ENCODE measurements around the gene ZBTB7B. TPM values are rescaled to one million over a fixed set of nuclear protein-coding genes. Genes with fewer than 3 reads are reported as not detected.

The ZBTB7B gene
- total RNA-seq, 1 experiment from 2014 or later, result 18.9 TPM

DNA sequence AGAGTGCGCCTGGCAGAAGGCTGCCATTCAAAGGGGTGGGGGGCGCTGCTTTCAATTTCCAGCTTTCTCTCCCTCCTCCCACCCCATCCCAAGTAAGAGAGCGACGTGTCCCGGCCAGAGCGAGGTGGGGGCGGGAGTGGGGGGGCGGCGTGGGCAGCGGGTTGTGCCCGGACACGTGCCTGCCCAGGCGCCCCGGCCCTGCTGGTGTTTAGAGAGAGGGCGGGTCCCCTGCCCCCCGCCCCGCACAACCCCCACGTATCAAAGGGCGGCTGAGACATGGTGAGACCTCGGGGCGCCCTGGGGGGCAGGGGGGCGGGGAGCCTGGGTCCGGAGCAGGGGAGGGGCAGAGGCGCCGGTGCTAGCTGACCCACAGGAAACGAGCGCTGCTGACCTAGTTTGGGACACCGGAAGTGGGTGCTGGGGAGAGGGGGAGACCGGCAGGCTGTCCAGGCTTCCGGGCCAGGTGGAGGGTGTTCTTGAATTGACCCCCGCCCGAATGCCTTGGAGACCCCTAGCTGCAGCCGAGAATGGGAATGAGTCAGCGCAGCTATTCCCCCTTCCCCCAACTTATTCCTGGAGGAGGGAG is 1.3 kb downstream of the ZBTB7B start:
- DNase-seq (ENCODE audit: low read depth), result peak; percentile 72

DNA sequence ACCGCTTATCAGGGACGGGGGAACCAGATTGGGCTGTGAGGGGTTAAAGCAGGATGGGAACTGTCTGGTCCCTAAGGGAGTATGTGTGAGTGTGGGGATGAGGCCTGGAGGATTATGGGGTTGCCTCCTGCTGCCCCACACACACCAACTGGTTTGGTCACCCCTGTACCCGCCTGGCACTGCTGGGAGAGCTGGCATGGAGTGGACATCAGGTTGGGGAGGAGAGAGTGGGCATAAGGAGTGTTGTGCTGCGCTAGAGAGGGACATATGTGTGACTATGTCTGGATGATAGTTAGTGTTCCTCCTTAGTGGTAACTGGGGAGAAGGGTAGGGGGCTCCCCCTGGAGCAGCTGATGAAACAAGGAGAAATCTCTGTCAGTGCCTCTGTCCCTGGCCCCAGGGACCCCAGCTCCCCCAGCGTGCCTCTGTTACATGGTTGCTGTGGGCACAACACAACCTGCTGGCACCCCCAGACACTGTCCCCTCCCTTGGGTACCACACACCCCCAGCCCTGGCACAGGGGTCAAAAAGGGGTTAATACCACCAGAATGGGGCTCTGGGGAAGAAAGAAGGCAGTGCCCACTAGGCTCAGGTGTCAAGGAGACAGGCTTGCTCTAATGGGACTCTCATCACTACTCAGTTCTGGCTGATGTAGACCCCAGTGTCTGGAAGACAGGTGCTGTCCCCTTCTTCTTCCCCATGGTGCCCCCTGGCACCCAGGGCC is 1.9 kb downstream of the ZBTB7B start:
- DNase-seq (ENCODE audit: low read depth), result peak; percentile 65

DNA sequence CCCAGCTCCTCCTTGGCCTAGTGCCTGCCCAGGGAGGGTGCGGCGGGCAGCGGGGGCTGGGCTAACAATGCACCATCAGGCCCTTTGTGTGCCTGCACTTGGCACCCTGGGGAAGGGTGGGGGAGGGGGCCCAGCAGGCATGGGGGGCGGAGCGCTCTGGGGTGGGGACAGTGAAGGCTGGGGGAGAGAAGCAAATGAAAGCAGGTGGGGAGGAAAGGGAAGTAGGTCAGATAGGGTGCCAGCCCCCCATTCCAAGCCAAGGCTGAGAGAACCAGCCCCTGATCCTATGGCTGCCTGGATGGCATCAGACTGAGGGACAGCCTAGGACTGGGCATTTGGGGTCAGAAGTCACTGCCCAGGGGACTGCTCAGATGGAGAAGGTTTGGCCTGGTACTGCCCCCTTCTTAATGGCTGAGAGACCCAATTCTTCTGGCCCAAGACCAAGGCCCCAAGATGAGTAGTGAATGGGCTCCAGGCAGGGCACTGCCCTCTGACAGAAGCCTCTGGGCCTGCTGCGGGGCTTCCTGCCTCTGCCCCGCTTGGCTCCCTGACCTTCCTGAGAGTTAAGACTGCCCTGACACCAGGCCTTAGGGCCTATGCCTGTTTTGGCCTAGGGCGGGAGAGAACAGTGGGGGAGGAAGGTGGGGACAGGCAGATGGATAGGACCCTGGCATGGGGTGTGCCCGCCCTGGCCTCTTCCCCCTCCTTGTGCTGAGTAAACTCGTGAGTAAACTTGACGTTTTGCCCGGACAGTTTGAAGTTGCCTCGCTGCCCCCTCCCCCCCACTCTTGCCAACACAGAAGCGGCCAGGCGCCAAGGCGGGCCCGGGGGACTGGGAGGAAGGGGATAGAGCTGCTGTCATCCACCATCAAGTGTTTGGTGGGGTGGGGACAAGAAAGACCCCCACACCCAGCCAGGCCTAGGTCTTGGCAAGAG is 2.7 kb downstream of the ZBTB7B start:
- DNase-seq (ENCODE audit: low read depth), result peak; percentile 59

- DNase-seq (ENCODE audit: low read depth), result peak; percentile 39
These were observed 4.0 kb downstream of the ZBTB7B start for GRCh38 chr1:155006601-155007101.

- DNase-seq (ENCODE audit: low read depth), result no peak
These were observed 4.7 kb downstream of the ZBTB7B start for GRCh38 chr1:155007251-155007828.

DNA sequence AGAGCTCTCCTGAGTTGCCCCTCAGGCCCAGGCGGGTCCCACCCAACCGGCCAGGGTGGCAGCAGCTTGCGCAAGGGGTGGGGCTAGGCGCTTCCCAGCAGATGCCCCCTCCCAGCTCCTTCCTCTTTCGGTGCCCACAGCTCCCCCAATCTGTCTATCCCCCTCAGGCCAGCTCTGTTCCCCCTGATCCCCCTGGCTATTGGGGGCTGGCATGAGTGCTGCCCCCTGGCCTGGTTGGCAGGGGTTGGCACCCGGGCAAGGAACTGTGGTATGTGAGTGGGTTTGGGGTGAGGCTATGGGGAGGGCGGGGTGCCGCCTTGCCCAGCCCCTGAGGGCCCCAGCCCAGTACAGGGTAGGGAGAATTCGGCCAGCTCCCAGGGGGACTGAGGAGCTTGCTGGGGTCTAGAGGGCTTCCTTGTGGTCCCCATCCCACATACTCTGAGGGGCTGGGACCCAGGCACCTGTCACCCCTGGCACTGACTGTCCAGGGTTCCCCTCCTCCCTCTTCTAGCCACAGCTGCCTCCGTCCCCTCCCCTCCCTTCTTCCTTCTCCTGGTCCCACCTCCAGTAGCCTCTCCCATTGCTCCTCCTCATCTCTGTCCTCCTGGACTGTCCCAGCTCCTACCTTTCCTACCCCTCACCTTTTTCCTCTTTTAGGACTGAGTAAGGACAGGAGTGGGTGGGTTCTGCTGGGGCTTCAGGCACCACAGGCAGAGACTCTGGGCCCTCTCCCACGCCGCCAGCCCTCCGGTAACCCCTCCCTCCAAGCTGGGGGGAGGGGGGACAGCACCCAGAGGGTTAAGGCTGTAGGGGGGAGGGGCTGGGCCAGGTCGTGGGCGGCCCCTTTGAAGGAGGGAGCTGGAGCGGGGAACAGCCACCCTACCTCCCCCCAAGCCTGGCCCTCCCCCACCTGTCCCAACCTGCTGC is 5.7 kb downstream of the ZBTB7B start:
- DNase-seq (ENCODE audit: low read depth), result no peak

- no peak for DNase-seq (ENCODE audit: low read depth)
These were observed 6.7 kb downstream of the ZBTB7B start for GRCh38 chr1:155009221-155009711.

DNA sequence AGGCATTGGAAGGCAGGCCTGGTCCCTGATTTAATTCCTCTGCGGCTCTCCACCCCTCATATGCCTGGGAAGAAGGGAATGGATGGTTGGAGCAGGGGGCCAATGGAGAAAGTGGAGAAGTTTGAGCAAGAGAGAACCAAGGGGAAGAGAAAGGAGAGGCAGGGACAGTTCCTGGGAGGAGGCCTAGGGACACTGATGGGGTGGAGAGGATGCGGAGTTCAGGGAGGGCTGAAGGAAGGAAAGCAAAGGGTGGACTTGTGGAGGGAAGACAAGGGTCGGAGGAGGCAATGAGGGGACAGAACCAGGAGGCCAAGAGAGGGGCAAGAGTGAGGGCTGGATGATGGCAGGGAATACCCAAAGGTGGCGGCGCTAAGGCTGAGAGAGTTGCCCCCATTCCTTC is 7.1 kb downstream of the ZBTB7B start:
- DNase-seq (ENCODE audit: low read depth), result no peak

- DNase-seq (ENCODE audit: low read depth), result no peak
These were observed 7.8 kb downstream of the ZBTB7B start for GRCh38 chr1:155010211-155010918.

GRCh38 chr1:155011004-155011416 is 8.4 kb downstream of the ZBTB7B start:
- DNase-seq (ENCODE audit: low read depth), result no peak

- no peak for DNase-seq (ENCODE audit: low read depth)
These were observed 8.9 kb downstream of the ZBTB7B start for GRCh38 chr1:155011437-155012025.

DNA sequence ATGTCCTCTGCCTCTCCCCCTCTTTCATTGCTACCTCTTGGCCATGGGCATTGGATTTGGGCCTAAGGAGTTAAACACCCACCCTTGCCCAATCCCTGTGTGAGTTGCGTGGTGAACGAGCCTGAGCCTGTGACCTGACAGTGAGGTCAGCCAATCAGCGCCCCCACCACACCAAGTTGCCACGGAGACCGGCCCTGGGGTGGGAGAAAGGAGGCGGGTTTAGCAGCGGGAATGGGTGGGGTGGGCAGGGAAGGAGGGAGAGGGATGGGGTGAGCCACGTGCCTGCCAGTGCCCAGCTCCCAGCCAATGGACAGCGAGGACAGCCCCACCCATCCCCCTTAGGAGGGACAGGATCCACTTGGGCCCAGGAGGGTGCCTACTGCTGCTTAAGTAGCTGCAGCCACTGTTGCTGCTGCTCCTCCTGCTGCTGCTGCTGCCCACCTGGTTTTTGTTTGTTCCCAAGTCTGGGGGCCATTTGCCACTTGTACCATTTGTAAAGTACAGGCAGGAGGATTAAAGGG is 9.5 kb downstream of the ZBTB7B start:
- peak; percentile 43 for DNase-seq (ENCODE audit: low read depth)

GRCh38 chr1:155012776-155013602 is 10.4 kb downstream of the ZBTB7B start:
- DNase-seq (ENCODE audit: low read depth), result no peak

DNA sequence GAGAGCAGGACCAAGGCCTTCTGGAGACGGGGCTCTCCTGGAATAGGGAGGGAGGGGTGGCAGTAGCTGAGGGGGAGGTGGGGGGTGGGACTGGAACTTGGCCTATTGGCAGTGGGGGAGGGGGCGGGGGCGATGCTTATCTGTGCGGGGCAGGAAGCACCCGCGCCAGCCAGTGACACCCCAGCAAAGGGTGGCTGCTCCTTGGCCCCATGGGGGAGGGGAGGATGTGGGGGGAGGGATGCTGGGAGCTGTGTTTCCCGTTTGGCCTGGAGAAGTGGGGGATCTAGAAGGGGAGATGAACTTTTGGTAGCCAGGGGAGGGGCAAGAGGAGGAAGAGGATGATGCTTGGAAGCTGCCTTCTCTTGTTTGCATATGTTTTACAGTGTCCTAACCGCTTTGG is 11.0 kb downstream of the ZBTB7B start:
- DNase-seq (ENCODE audit: low read depth), result no peak

GRCh38 chr1:155014709-155015508 is 12.3 kb downstream of the ZBTB7B start:
- DNase-seq (ENCODE audit: low read depth), result no peak

GRCh38 chr1:155015527-155016230 is 13.1 kb downstream of the ZBTB7B start:
- DNase-seq (ENCODE audit: low read depth), result no peak

Measured in LHCN-M2 (cell line).